ENCODE measurements around the gene ACVR1C.

DNA sequence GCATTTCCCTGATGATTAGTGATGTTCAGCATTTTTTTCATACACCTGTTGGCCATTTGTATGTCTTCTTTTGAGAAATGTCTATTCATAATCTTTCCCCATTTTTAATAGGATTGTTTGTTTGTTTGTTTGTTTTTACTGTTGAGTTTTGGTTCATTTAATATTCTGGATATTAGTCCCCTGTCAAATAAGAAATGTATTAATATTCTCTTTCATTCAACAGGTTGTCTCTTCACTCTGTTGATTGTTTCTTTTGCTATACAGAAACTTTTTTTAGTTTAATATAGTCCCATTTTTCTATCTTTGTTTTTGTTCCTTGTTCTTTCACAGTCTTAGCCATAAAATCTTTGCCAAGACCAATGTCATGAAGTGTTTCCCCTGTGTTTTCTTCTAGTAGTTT is 22.1 kb downstream of the ACVR1C start:
- no peak for TF ChIP-seq POLR2AphosphoS5 (IDR thresholded peaks at IDR 0.05)
- TF ChIP-seq, protein P1, sequence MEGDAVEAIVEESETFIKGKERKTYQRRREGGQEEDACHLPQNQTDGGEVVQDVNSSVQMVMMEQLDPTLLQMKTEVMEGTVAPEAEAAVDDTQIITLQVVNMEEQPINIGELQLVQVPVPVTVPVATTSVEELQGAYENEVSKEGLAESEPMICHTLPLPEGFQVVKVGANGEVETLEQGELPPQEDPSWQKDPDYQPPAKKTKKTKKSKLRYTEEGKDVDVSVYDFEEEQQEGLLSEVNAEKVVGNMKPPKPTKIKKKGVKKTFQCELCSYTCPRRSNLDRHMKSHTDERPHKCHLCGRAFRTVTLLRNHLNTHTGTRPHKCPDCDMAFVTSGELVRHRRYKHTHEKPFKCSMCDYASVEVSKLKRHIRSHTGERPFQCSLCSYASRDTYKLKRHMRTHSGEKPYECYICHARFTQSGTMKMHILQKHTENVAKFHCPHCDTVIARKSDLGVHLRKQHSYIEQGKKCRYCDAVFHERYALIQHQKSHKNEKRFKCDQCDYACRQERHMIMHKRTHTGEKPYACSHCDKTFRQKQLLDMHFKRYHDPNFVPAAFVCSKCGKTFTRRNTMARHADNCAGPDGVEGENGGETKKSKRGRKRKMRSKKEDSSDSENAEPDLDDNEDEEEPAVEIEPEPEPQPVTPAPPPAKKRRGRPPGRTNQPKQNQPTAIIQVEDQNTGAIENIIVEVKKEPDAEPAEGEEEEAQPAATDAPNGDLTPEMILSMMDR (IDR thresholded peaks at IDR 0.05): no peak
- no peak for TF ChIP-seq POLR2A (IDR thresholded peaks at IDR 0.05)
- no peak for TF ChIP-seq EP300 (IDR thresholded peaks at IDR 0.05)
